ENCODE results near the gene SACM1L. TPM values are rescaled to one million over a fixed set of nuclear protein-coding genes. Genes with fewer than 3 reads are reported as not detected.

The SACM1L gene
- total and polyA plus RNA-seq, 2 of the 8 experiments (the other 6 are each of a cell fraction or from before 2014, with no cell fraction given) = 20.1 to 61.0 TPM

DNA sequence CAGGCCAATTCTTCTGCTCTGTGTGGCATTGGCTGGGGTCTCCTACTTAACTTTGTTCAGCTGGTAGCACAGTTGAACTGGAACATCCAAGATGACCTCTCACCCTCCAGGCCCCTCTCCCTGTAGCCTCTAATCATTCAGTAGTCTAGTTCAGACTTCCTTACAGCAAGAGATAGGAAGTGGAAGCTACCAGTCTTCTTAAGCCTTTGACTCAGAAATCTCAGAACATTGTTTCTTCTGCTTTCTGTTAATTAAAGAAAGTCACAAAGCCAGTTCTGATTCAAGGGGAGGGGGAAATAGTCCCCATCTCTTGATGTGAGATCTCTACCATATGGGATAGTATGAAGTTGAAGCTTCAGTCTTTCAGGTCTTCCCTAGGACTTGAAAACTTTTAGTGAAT lies 18.8 kb upstream of the SACM1L start (continued):
- TF ChIP-seq NANOG (IDR thresholded peaks at IDR 0.05; ENCODE audit: insufficient read depth, low read depth, low read length, poor library complexity, severe bottlenecking) = no peak
- no peak for TF ChIP-seq MAFK (IDR thresholded peaks at IDR 0.05; ENCODE audit: low read depth, low read length)
- no peak for TF ChIP-seq YY1 (IDR thresholded peaks at IDR 0.05; ENCODE audit: low read depth, low read length)
- no peak for TF ChIP-seq RBBP5 (IDR thresholded peaks at IDR 0.05; ENCODE audit: borderline replicate concordance, low read depth, low read length)
- no peak for TF ChIP-seq TBP (IDR thresholded peaks at IDR 0.05; ENCODE audit: low read depth, low read length)
- TF ChIP-seq ASH2L (IDR thresholded peaks at IDR 0.05; ENCODE audit: low read length) = no peak
- no peak for TF ChIP-seq CBX5 (IDR thresholded peaks at IDR 0.05; ENCODE audit: low read depth, low read length)
- TF ChIP-seq NRF1 (IDR thresholded peaks at IDR 0.05; ENCODE audit: low read depth, low read length) = no peak
- no peak for TF ChIP-seq CHD2 (IDR thresholded peaks at IDR 0.05; ENCODE audit: low read length)
- no peak for TF ChIP-seq CREB1 (IDR thresholded peaks at IDR 0.05)
- TF ChIP-seq POLR2A (IDR thresholded peaks at IDR 0.05; ENCODE audit: control extremely low read depth in 1 of 2, low read depth in 2 of 2, low read length in 2 of 2) = no peak
- TF ChIP-seq CEBPB (IDR thresholded peaks at IDR 0.05; ENCODE audit: low read depth, low read length) = no peak
- TF ChIP-seq POU5F1 (IDR thresholded peaks at IDR 0.05; ENCODE audit: low read depth, low read length) = no peak
- TF ChIP-seq SP4 (IDR thresholded peaks at IDR 0.05; ENCODE audit: low read length) = no peak
- TF ChIP-seq SP2 (IDR thresholded peaks at IDR 0.05; ENCODE audit: low read length) = no peak
- TF ChIP-seq BACH1 (IDR thresholded peaks at IDR 0.05; ENCODE audit: low read length) = no peak
- no peak for TF ChIP-seq CHD1 (IDR thresholded peaks at IDR 0.05; ENCODE audit: low read depth, low read length)
- TF ChIP-seq SIN3A (conservative IDR thresholded peaks at IDR 0.05 in 1 of 2, IDR thresholded peaks at IDR 0.05 in 1 of 2; ENCODE audit: low read depth in 1 of 2, low read length in 2 of 2) = no peak
- TF ChIP-seq SAP30 (IDR thresholded peaks at IDR 0.05; ENCODE audit: insufficient read depth, insufficient replicate concordance, low read length) = no peak

Measured in H1 (cell line).